Osteoblast (primary cell): ENCODE data around the gene KRTAP5-3. TPM values are rescaled to one million over a fixed set of nuclear protein-coding genes. Genes with fewer than 3 reads are reported as not detected.
A peak's percentile ranks its signal among the peaks of the same experiment; 100 is the strongest.

ENCODE experiments used
- DNase-seq: peaks from one replicate; pipeline ENCODE4 v3.0.0; 2011; ENCODE audit warnings: low spot score, mixed read lengths; ENCODE audit not compliant: insufficient read length; ENCODE audit errors: missing footprints
- H2AFZ ChIP-seq: 2 replicates; pipeline ENCODE4 v1.6.0; 2011; ENCODE audit warnings: mild to moderate bottlenecking, low read length
- H3K27ac ChIP-seq: 2 replicates; pipeline ENCODE4 v1.5.1; 2011; ENCODE audit warnings: mild to moderate bottlenecking, low read depth, low read length, moderate library complexity
- H3K27me3 ChIP-seq: 2 replicates; pipeline ENCODE4 v1.6.0; 2012; ENCODE audit warnings: mild to moderate bottlenecking, control low read depth, inconsistent platforms, low read length, moderate library complexity; ENCODE audit not compliant: insufficient read depth
- H3K36me3 ChIP-seq: 2 replicates; pipeline ENCODE4 v1.5.1; 2011; ENCODE audit warnings: mild to moderate bottlenecking, low read length, control low read depth, moderate library complexity; ENCODE audit not compliant: insufficient read depth
- H3K4me1 ChIP-seq: 2 replicates; pipeline ENCODE4 v1.5.1; 2011; ENCODE audit warnings: mild to moderate bottlenecking, low read length, control low read depth, moderate library complexity; ENCODE audit not compliant: insufficient read depth
- H3K4me2 ChIP-seq: 2 replicates; pipeline ENCODE4 v1.6.0; 2011; ENCODE audit warnings: mild to moderate bottlenecking, low read length; ENCODE audit not compliant: insufficient read depth
- H3K4me3 ChIP-seq: fragments of 200-600 bp; sonication (generic); 3 replicates; pipeline ENCODE4 v1.5.1; 2012; ENCODE audit warnings: mild to moderate bottlenecking, low read length, inconsistent platforms; ENCODE audit not compliant: insufficient read depth
- H3K79me2 ChIP-seq: 2 replicates; pipeline ENCODE4 v1.6.0; 2012; ENCODE audit warnings: mild to moderate bottlenecking, low read length, control low read depth, inconsistent platforms; ENCODE audit not compliant: insufficient read depth
- H3K9me3 ChIP-seq: 2 replicates; pipeline ENCODE4 v1.5.1; 2011; ENCODE audit warnings: low read depth, low read length, control low read depth
- H4K20me1 ChIP-seq: 2 replicates; pipeline ENCODE4 v1.6.0; 2012; ENCODE audit warnings: mild to moderate bottlenecking, low read length, control low read depth; ENCODE audit not compliant: insufficient read depth
- total RNA-seq: library from RNA; depleted of rRNA; stranded (reverse); fragments of >200 nt; gene quantifications from 2 replicates; pipeline ENCODE4 v1.2.3, GENCODE V29; 2012
- TF ChIP-seq, protein P1 (sequence below): IDR thresholded peaks from 2 replicates; pipeline ENCODE4 v1.5.1; 2011; ENCODE audit warnings: mild to moderate bottlenecking, low read depth, low read length, moderate library complexity; ENCODE audit errors: extremely low read depth

Gene KRTAP5-3
- total RNA-seq, 1 donor, result not detected

- Histone ChIP-seq H3K36me3 (no peaks in the 10 kb centered on the region), H3K4me3 (no peak overlapping the region), H4K20me1 (peaks cover 12% of the 10 kb centered on the region), H3K9me3 (peaks cover 5% of the 10 kb centered on the region), H2AFZ (no peak overlapping the region), H3K4me1 (no peaks in the 10 kb centered on the region), H3K27ac (no peak overlapping the region), H3K4me2 (no peak overlapping the region), H3K79me2 (no peaks in the 10 kb centered on the region), H3K27me3 (peaks cover 39% of the 10 kb centered on the region)
- TF ChIP-seq, protein P1, sequence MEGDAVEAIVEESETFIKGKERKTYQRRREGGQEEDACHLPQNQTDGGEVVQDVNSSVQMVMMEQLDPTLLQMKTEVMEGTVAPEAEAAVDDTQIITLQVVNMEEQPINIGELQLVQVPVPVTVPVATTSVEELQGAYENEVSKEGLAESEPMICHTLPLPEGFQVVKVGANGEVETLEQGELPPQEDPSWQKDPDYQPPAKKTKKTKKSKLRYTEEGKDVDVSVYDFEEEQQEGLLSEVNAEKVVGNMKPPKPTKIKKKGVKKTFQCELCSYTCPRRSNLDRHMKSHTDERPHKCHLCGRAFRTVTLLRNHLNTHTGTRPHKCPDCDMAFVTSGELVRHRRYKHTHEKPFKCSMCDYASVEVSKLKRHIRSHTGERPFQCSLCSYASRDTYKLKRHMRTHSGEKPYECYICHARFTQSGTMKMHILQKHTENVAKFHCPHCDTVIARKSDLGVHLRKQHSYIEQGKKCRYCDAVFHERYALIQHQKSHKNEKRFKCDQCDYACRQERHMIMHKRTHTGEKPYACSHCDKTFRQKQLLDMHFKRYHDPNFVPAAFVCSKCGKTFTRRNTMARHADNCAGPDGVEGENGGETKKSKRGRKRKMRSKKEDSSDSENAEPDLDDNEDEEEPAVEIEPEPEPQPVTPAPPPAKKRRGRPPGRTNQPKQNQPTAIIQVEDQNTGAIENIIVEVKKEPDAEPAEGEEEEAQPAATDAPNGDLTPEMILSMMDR, result peak; percentile 58
- DNase-seq, result peak; percentile 94
Observed at GRCh38 chr11:1574238-1574932, 33.9 kb downstream of the KRTAP5-3 start.

- Histone ChIP-seq H3K36me3 (no peaks in the 10 kb centered on the region), H3K9me3 (peaks cover 5% of the 10 kb centered on the region), H2AFZ (no peak overlapping the region), H3K27me3 (peaks cover 39% of the 10 kb centered on the region), H3K27ac (no peak overlapping the region), H3K4me1 (no peaks in the 10 kb centered on the region), H3K4me2 (no peak overlapping the region), H3K4me3 (no peak overlapping the region), H3K79me2 (no peaks in the 10 kb centered on the region), H4K20me1 (peaks cover 16% of the 10 kb centered on the region)
- DNase-seq, result peak; percentile 82
- TF ChIP-seq, protein P1, result no peak
Observed at GRCh38 chr11:1573903-1574237, 34.4 kb downstream of the KRTAP5-3 start.

DNA sequence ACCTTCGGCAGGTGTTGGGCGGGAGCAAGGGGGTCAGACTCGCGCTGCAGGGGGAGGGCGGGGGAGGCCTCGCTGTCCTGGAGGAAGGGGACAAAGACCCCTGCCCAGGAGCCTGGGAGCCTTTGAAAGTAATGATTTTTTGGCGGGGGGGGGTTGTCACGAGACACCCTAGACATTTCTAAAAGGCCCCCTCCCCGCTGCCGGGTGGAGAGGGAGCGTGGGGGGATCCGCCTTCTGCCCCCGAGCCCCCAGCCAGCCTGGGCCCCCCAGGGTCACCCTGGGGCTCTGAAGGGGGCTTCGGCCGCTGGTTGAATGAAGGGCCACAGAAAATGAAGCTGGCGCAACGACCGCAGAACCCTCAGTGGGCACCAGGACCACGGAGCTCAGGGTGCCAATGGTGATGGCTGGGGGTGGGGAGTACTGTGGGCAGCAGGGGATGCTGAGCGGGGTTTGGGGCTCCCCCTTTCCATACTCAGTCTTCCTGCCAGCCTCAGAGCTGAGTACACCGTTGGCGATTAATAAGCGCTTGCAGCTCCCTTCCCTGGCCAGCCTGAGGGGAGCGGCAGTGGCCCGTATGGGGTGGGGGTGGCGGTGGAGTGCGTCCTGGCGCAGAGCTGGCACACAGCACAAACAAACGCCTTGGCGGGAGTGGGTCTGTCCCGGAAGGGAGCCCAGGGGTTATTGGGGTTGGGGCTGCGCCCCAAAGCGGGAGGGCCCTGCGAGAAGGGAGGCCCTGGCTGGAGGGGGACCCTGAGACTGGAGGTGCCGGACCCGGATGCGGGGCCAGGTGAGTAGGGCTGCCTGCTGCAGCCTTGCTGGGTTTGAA is 35.0 kb downstream of the KRTAP5-3 start:
- Histone ChIP-seq H3K9me3 (peaks cover 3% of the 10 kb centered on the region), H3K4me3 (no peak overlapping the region), H3K27ac (no peak overlapping the region), H2AFZ (no peak overlapping the region), H3K4me2 (no peak overlapping the region), H4K20me1 (peaks cover 16% of the 10 kb centered on the region), H3K79me2 (no peaks in the 10 kb centered on the region), H3K4me1 (no peaks in the 10 kb centered on the region), H3K36me3 (no peaks in the 10 kb centered on the region), H3K27me3 (peaks cover 37% of the 10 kb centered on the region)
- TF ChIP-seq, protein P1, result no peak
- peak; percentile 70 for DNase-seq
